ENCODE results near the gene CHMP1A.
"Not testable (repeated sequence)": the region's sequence is repeated elsewhere in the genome, so short reads cannot be mapped to it uniquely, and the experiment has no call there.

Gene CHMP1A

DNA sequence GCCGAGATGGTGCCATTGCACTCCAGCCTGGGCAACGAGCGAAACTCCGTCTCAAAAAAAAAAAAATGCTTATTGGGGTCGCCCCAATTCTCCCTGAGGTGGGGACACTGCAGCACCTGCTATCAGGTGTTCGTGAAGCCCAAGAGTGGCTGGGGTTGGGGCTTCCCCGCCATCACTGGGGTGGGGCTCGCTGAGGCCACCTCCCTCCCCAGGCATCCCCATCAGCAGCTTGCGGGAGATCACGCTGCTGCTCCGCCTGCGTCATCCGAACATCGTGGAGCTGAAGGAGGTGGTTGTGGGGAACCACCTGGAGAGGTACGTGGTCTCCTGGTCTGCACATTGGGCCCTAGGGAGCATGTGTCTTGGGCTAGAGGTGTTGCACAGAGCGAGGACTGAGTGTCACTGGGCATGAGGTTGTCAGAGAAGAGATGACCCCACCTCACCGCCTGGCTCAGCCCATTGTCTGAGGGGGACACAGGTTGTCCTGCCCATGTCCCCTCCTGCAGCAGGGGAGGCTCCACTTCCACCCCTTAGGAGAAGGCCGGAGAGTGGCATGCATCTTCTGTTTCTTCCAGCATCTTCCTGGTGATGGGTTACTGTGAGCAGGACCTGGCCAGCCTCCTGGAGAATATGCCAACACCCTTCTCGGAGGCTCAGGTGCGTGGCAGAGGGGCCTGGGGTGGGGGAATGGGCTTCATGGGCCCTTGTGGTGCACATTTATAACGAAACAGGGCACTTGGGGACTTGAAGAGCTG is 33.9 kb upstream of the CHMP1A start:
- DNase-seq (ENCODE audit: low spot score), result no peak
- TF ChIP-seq, protein P1, sequence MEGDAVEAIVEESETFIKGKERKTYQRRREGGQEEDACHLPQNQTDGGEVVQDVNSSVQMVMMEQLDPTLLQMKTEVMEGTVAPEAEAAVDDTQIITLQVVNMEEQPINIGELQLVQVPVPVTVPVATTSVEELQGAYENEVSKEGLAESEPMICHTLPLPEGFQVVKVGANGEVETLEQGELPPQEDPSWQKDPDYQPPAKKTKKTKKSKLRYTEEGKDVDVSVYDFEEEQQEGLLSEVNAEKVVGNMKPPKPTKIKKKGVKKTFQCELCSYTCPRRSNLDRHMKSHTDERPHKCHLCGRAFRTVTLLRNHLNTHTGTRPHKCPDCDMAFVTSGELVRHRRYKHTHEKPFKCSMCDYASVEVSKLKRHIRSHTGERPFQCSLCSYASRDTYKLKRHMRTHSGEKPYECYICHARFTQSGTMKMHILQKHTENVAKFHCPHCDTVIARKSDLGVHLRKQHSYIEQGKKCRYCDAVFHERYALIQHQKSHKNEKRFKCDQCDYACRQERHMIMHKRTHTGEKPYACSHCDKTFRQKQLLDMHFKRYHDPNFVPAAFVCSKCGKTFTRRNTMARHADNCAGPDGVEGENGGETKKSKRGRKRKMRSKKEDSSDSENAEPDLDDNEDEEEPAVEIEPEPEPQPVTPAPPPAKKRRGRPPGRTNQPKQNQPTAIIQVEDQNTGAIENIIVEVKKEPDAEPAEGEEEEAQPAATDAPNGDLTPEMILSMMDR (IDR thresholded peaks at IDR 0.05; ENCODE audit: borderline replicate concordance, control extremely low read depth, extremely low read depth, insufficient read depth, missing control alignments), result no peak
- in situ Hi-C loops (cut with MboI; ENCODE audit: low sequenced_read_pairs, unreplicated experiment), result no loop called here

DNA sequence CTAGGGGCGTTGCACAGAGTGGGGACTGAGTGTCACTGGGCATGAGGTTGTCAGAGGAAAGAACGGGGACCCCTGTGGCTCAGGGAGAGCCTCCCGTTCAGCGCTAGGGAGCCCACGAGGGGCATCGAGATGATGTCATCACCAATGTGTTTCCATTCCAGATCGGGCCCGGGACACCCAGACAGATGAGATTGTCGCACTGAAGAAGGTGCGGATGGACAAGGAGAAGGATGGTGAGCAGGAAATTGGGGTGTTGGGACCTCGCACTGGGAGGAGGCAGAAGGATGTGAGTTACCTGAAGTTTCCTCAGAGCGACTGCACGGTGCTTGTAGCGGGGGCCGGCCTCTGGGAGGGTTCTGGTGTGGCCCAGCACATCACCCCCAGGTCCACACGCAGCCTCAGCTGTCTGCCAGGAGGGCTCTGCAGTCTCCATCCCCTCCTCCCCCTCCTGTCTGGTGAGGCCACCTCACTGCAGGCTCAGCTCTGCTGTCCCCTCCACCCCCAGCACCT is 32.9 kb upstream of the CHMP1A start:
- TF ChIP-seq, protein P1 (IDR thresholded peaks at IDR 0.05; ENCODE audit: borderline replicate concordance, control extremely low read depth, extremely low read depth, insufficient read depth, missing control alignments), result no peak
- DNase-seq (ENCODE audit: low spot score), result no peak
- in situ Hi-C loops (cut with MboI; ENCODE audit: low sequenced_read_pairs, unreplicated experiment), result no loop called here

- in situ Hi-C loops (cut with MboI; ENCODE audit: low sequenced_read_pairs, unreplicated experiment); DNase-seq (ENCODE audit: low spot score): not testable (repeated sequence)
Measured at GRCh38 chr16:89689621-89690020, 32.1 kb upstream of the CHMP1A start.

GRCh38 chr16:89689142-89689541 is 31.6 kb upstream of the CHMP1A start:
- in situ Hi-C loops (cut with MboI; ENCODE audit: low sequenced_read_pairs, unreplicated experiment), result no loop called here
- DNase-seq (ENCODE audit: low spot score), result no peak
- TF ChIP-seq, protein P1 (IDR thresholded peaks at IDR 0.05; ENCODE audit: borderline replicate concordance, control extremely low read depth, extremely low read depth, insufficient read depth, missing control alignments), result no peak

DNA sequence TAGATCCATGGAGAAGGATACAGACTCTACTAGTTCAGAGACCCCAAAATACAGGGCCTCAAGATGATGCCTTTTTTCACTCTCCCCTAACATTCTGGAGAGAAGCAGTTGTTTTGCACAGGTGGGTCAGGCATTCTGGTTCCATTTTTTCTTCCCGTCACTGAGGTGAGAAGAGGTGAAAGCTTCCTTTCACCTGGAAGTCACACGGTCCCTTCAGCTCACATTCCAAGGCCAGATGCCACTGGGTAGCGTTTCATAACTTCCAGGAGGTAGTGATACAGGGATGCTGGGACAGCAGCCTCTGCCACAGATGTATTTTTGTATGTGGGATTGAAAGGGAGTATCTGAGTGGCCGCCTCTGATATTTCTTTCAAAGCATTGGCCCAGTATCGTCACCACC is 30.9 kb upstream of the CHMP1A start:
- in situ Hi-C loops (cut with MboI; ENCODE audit: low sequenced_read_pairs, unreplicated experiment), result no loop called here
- no peak for DNase-seq (ENCODE audit: low spot score)
- TF ChIP-seq, protein P1 (IDR thresholded peaks at IDR 0.05; ENCODE audit: borderline replicate concordance, control extremely low read depth, extremely low read depth, insufficient read depth, missing control alignments), result no peak

DNA sequence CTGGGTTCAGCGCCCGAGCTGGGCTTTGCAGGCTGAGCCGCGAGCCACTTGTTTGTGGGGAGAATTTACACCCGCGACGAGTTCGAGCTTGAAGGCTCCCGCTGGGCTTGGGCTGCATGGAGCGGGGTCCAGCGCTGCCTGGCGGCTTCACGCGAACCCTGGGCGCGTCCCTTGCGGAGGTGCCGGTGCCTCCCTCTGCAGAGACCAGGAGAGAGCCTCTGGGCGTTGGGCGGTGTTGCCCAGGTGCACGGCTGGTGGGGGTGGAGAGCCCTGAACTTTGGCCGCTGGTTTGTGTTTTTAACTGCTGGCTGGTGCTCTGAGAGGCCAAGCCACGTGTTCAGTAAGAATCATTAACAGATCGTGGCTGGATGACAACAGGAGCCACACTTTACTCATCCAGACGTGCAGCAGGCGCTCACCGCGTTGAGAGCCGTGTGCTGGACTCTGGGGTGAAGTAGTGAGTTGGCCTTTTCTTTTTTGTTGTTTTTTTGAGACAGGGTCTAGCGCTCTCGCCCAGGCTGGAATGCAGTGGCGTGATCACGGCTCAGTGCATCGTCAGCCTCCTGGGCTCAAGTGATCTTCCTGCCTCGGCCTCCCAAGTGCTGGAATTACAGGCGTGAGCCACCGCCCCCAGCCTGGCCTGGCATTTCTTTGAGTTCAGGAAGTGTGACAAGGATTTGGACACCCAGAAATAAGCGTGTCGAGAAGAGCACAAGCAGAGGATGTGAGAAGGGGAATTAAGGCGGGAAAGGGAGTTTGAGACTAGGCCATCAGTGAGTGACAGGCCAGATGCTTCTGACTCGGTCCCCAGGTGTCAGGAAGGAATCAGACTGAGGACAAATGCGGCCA is 29.8 kb upstream of the CHMP1A start:
- TF ChIP-seq, protein P1 (IDR thresholded peaks at IDR 0.05; ENCODE audit: borderline replicate concordance, control extremely low read depth, extremely low read depth, insufficient read depth, missing control alignments), result no peak
- in situ Hi-C loops (cut with MboI; ENCODE audit: low sequenced_read_pairs, unreplicated experiment), result no loop called here
- DNase-seq (ENCODE audit: low spot score), result peak; percentile 57
